GM18870 (cell line): ENCODE data around the gene OR1N1.
"Not testable (repeated sequence)": the region's sequence is repeated elsewhere in the genome, so short reads cannot be mapped to it uniquely, and the experiment has no call there.

Source experiments
- ATAC-seq: cut with Tn5 transposase; IDR thresholded peaks from one replicate; pipeline ENCODE4 v1.9.1; 2021; ENCODE audit warnings: moderate library complexity; ENCODE audit not compliant: unreplicated experiment

The OR1N1 gene

GRCh38 chr9:122527193-122527592 is at the start of gene OR1N1:
Gene OR1N1 (minus strand): TSS chr9:122527293. CDS start chr9:122527293, 0 bp downstream.
- ATAC-seq, result no peak

- no peak for ATAC-seq
Measured at GRCh38 chr9:122572456-122572855, 45.4 kb upstream of the OR1N1 start.

GRCh38 chr9:122567901-122568300 is 40.8 kb upstream of the OR1N1 start:
- ATAC-seq, result no peak

GRCh38 chr9:122562134-122562760 is 35.2 kb upstream of the OR1N1 start:
- no peak for ATAC-seq

- ATAC-seq, result no peak
Measured at GRCh38 chr9:122561446-122561845, 34.4 kb upstream of the OR1N1 start.

- ATAC-seq, result no peak
Measured at GRCh38 chr9:122552812-122553211, 25.7 kb upstream of the OR1N1 start, which contains the start of gene OR1N2. Gene OR1N2 (plus strand): TSS chr9:122553112. CDS start chr9:122553212, 100 bp downstream.

GRCh38 chr9:122551371-122551770 is 24.3 kb upstream of the OR1N1 start:
- ATAC-seq, result no peak

- no peak for ATAC-seq
Measured at GRCh38 chr9:122546196-122546595, 19.1 kb upstream of the OR1N1 start.

GRCh38 chr9:122538757-122539156 is 11.7 kb upstream of the OR1N1 start:
- no peak for ATAC-seq

GRCh38 chr9:122537066-122537465 is 10.0 kb upstream of the OR1N1 start:
- ATAC-seq, result not testable (repeated sequence)

- no peak for ATAC-seq
Measured at GRCh38 chr9:122536134-122536533, 9.0 kb upstream of the OR1N1 start.

- ATAC-seq, result not testable (repeated sequence)
Measured at GRCh38 chr9:122531157-122531556, 4.1 kb upstream of the OR1N1 start.

- ATAC-seq, result no peak
Measured at GRCh38 chr9:122526602-122527001, 491 bp downstream of the OR1N1 start.

- ATAC-seq, result no peak
Measured at GRCh38 chr9:122519376-122519775, 7.7 kb downstream of the OR1N1 start.

GRCh38 chr9:122518841-122519240 is 8.3 kb downstream of the OR1N1 start, which contains the start of gene OR1J4:
Gene OR1J4 (plus strand): TSS chr9:122519141. CDS start chr9:122519141, 0 bp downstream.
- no peak for ATAC-seq

GRCh38 chr9:122518226-122518625 is 8.9 kb downstream of the OR1N1 start:
- no peak for ATAC-seq

GRCh38 chr9:122510502-122510901 is 16.6 kb downstream of the OR1N1 start, which contains the start of gene OR1J2:
Gene OR1J2 (plus strand): TSS chr9:122510802. CDS start chr9:122510802, 0 bp downstream.
- ATAC-seq, result no peak

- ATAC-seq, result no peak
Measured at GRCh38 chr9:122506964-122507363, 20.1 kb downstream of the OR1N1 start.

- ATAC-seq, result no peak
Measured at GRCh38 chr9:122498883-122499288, 28.2 kb downstream of the OR1N1 start.

GRCh38 chr9:122479062-122479461 is 48.0 kb downstream of the OR1N1 start:
- no peak for ATAC-seq

- no peak for ATAC-seq
Measured at GRCh38 chr9:122477826-122478225, 49.3 kb downstream of the OR1N1 start, which contains the start of gene OR1J1. Gene OR1J1 (minus strand): TSS chr9:122477926. CDS start chr9:122477926, 0 bp downstream.

- ATAC-seq, result no peak
Measured at GRCh38 chr9:122477346-122477745, 49.7 kb downstream of the OR1N1 start.
